ENCODE data around the gene FGF4. TPM values are rescaled to one million over a fixed set of nuclear protein-coding genes. Genes with fewer than 3 reads are reported as not detected.

The FGF4 gene
- total RNA-seq, 1 experiment from 2014 or later, result not detected

DNA sequence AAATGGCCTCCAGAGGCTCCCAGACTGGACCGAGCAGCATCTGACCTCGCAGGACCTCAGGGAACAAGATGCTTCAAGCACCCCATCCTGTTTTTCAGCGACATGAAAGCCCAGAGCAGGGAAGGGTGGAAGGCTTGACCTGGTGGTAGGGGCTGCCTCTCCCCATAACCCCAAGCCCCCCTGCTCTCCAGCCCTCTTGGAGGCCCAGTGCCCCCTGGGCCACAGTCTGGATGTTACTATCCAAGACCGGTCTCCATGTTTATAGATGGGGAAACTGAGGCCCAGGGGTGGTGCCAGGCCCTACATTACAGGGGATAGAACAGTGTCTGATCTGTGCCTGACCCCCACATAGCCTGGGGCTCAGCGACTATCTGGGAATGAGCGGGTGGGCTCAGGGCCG, 37.1 kb upstream of the FGF4 start:
- H4K20me1 ChIP-seq (ENCODE audit: insufficient read depth, low read depth, low read length), result no peaks in the 10 kb centered on the region
- H3K9me2 ChIP-seq (replicated peaks; ENCODE audit: insufficient read depth, low read length), result no peaks in the 10 kb centered on the region
- no peak overlapping the region for H3K4me3 ChIP-seq (ENCODE audit: low read length)
- no peaks in the 10 kb centered on the region for H3K27me3 ChIP-seq (ENCODE audit: low read length)
- DNase-seq, result no peak
- no peak overlapping the region for H3K4me2 ChIP-seq (ENCODE audit: low read depth, low read length, poor library complexity, severe bottlenecking)
- no peak overlapping the region for H3K9ac ChIP-seq (ENCODE audit: low read length)
- no peaks in the 10 kb centered on the region for H3K36me3 ChIP-seq (ENCODE audit: insufficient read depth, low read length)
- H3K79me2 ChIP-seq (ENCODE audit: low read length), result no peaks in the 10 kb centered on the region
- H3K27ac ChIP-seq (ENCODE audit: low read length), result no peak overlapping the region
- no peak overlapping the region for H2AFZ ChIP-seq (ENCODE audit: low read length)
- H3K4me1 ChIP-seq (ENCODE audit: low read length), result no peaks in the 10 kb centered on the region
- no peaks in the 10 kb centered on the region for H3K9me3 ChIP-seq (ENCODE audit: low read length)

DNA sequence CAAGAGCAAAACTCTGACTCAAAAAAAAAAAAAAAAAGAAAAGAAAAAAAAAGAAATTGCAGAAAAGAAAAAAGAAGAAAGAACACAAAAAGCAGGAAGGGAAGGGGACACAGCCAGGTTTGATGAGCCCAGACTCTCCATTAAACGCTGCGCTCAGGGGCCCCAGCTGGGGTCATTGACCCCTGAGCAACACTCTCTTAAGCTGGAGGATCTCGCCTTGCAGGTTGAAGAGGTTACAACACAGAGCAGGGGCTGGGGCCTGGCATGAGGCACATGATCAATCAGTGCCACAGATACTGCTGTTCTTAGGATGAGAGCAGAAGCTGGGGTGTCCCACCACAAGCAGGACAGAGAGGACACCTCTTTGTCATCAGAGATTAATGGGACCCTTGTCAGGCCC, 36.3 kb upstream of the FGF4 start:
- Histone ChIP-seq H3K4me2 (ENCODE audit: low read depth, low read length, poor library complexity, severe bottlenecking) (no peak overlapping the region), H3K4me3 (ENCODE audit: low read length) (no peak overlapping the region), H2AFZ (ENCODE audit: low read length) (no peak overlapping the region), H3K27me3 (ENCODE audit: low read length) (no peaks in the 10 kb centered on the region), H3K36me3 (ENCODE audit: insufficient read depth, low read length) (no peaks in the 10 kb centered on the region), H3K9me2 (replicated peaks; ENCODE audit: insufficient read depth, low read length) (no peaks in the 10 kb centered on the region), H3K9me3 (ENCODE audit: low read length) (no peaks in the 10 kb centered on the region), H3K79me2 (ENCODE audit: low read length) (no peaks in the 10 kb centered on the region), H4K20me1 (ENCODE audit: insufficient read depth, low read depth, low read length) (no peaks in the 10 kb centered on the region), H3K9ac (ENCODE audit: low read length) (no peak overlapping the region), H3K4me1 (ENCODE audit: low read length) (no peaks in the 10 kb centered on the region), H3K27ac (ENCODE audit: low read length) (no peak overlapping the region)
- DNase-seq, result no peak

DNA sequence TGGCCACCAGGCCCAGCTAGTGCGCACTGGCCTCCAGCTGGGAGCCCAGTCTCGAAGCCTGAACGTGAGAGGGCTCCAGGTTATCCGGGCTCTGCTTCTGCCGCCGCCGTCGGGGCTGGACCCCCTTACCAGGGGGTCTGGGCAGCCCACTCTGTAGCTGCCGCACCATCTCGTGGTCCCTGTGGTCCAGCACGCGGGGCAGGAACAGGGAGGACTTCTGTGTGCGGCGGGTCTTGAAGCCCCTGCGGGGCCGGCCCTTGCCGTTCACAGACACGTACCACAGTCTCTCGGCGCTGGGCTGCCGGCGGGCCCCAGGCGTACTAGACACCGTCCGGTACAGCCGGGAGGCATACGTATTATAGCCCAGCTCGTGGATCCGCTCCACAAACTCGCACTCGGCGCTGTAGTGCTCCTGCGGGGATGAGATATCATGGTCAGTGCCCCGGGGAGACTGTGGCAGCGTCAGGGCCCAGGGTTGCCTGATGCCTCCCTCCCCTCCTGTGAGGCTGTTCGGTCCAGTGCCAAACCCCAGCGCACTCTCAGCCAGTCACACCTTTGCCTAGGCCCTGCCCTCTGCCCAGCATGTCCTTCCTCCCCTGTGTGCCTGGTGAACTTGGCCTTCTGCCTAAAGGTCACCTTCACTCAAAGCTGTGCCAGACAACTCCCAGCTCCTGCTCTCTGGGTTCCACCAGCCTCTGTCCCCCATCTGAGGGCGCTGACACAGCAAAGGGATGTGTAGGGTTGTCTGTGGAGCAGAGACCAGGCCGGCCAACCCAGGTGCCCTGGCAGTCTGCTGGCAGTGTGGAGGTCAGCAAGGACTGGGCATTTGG, 35.4 kb upstream of the FGF4 start:
- no peak overlapping the region for H3K27ac ChIP-seq (ENCODE audit: low read length)
- no peak overlapping the region for H3K4me3 ChIP-seq (ENCODE audit: low read length)
- H3K9me2 ChIP-seq (replicated peaks; ENCODE audit: insufficient read depth, low read length), result no peaks in the 10 kb centered on the region
- H2AFZ ChIP-seq (ENCODE audit: low read length), result no peak overlapping the region
- no peaks in the 10 kb centered on the region for H4K20me1 ChIP-seq (ENCODE audit: insufficient read depth, low read depth, low read length)
- H3K4me1 ChIP-seq (ENCODE audit: low read length), result no peaks in the 10 kb centered on the region
- H3K9ac ChIP-seq (ENCODE audit: low read length), result no peak overlapping the region
- no peaks in the 10 kb centered on the region for H3K9me3 ChIP-seq (ENCODE audit: low read length)
- no peak overlapping the region for H3K4me2 ChIP-seq (ENCODE audit: low read depth, low read length, poor library complexity, severe bottlenecking)
- DNase-seq, result no peak
- H3K79me2 ChIP-seq (ENCODE audit: low read length), result no peaks in the 10 kb centered on the region
- no peaks in the 10 kb centered on the region for H3K36me3 ChIP-seq (ENCODE audit: insufficient read depth, low read length)
- no peaks in the 10 kb centered on the region for H3K27me3 ChIP-seq (ENCODE audit: low read length)

DNA sequence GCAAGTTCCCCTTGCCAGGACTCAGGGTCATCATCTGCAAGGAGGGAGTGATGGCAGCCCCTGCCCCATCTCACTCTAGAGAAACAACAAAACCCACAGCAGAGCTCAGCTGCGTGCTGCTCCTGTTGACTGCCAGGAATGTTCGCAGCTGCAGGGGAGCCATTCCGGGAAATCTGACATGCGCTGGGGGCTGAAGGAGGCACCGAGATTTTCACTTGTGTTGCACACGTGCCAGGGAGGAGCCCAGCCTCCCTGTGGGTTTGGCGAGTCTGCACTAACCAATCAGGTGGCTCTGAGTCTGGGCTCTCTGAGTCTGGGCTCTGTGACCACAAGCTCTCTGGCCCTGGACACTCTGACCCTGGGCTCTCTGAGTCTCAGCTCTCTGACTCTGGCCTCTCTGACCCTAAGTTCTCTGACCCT, 33.5 kb upstream of the FGF4 start:
- Histone ChIP-seq H3K4me1 (ENCODE audit: low read length) (no peaks in the 10 kb centered on the region), H3K9me2 (replicated peaks; ENCODE audit: insufficient read depth, low read length) (no peaks in the 10 kb centered on the region), H3K4me3 (ENCODE audit: low read length) (no peak overlapping the region), H3K9me3 (ENCODE audit: low read length) (no peaks in the 10 kb centered on the region), H2AFZ (ENCODE audit: low read length) (no peak overlapping the region), H3K4me2 (ENCODE audit: low read depth, low read length, poor library complexity, severe bottlenecking) (no peak overlapping the region), H4K20me1 (ENCODE audit: insufficient read depth, low read depth, low read length) (no peaks in the 10 kb centered on the region), H3K27ac (ENCODE audit: low read length) (no peak overlapping the region), H3K27me3 (ENCODE audit: low read length) (no peaks in the 10 kb centered on the region), H3K36me3 (ENCODE audit: insufficient read depth, low read length) (no peaks in the 10 kb centered on the region), H3K9ac (ENCODE audit: low read length) (no peak overlapping the region), H3K79me2 (ENCODE audit: low read length) (no peaks in the 10 kb centered on the region)
- DNase-seq, result no peak

DNA sequence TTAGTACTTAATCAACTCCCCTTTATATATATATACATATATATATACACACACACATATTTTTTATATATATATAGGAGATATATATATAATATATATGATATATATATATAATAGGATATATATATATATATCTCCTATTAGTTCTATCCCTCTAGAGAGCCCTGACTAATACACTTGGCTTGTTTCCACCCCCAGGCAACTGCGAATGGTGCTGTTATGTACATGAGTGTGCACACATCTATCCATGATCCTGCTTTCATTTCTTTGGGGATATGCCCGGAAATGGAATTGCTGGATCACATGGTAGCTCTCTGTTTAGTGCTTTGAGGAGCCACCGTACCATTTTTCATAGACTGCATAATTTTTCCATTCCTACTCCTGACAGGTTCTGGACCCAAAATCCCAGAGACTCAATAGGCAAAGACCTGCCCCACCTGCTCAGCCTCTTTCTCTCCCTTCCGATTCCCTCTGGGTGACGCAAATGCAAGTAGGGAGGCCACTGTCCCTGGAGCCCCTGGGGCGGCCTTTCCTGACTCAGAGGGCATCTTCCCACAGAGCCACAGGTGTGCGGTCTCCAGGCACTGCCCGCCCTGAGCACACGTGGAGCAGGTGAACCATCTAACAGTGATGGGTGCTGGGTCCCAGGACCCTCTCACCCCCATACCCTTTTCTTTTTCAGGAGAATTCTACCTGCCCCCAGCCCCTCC, 32.1 kb upstream of the FGF4 start:
- no peak for DNase-seq
- Histone ChIP-seq H3K9me2 (replicated peaks; ENCODE audit: insufficient read depth, low read length) (no peaks in the 10 kb centered on the region), H2AFZ (ENCODE audit: low read length) (no peak overlapping the region), H3K27ac (ENCODE audit: low read length) (no peak overlapping the region), H3K4me2 (ENCODE audit: low read depth, low read length, poor library complexity, severe bottlenecking) (no peak overlapping the region), H4K20me1 (ENCODE audit: insufficient read depth, low read depth, low read length) (no peaks in the 10 kb centered on the region), H3K79me2 (ENCODE audit: low read length) (no peaks in the 10 kb centered on the region), H3K4me3 (ENCODE audit: low read length) (no peak overlapping the region), H3K9me3 (ENCODE audit: low read length) (no peaks in the 10 kb centered on the region), H3K9ac (ENCODE audit: low read length) (no peak overlapping the region), H3K4me1 (ENCODE audit: low read length) (no peaks in the 10 kb centered on the region), H3K27me3 (ENCODE audit: low read length) (no peaks in the 10 kb centered on the region), H3K36me3 (ENCODE audit: insufficient read depth, low read length) (no peaks in the 10 kb centered on the region)

DNA sequence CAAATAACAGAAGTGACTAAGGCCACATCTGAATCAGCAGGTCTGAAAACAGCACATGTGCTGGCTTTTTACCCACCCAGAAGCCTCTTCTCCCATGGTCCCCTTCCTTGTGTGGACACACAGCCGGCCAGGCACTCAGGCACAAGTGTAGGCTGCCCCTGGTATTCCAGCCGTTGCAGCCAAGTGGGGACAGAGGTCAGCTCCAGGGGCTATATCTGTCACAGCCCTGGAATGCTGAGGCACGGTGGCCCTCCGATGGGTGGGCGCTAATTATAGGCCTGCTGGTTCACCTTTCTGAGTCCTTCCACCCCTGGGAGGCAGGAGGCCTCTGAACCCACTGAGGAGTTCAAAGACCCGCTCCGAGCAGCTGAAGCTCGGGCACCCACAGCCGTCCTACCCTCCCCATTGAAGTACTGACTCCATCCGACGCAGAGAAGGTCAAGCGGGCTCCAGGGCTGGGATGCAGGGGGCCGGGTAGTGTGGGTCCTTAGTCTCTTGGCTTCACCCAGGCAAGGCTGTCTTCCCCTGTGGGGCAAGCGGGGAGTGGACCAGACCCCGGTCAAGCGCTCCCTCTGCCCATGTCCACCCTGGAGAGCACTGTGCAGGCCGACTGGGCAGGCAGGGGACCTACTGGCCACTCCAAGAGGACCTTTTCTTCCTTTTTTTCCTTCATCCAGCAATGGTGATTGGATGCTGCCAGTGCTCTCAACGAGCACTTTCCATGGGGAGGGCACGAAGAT, 29.8 kb upstream of the FGF4 start:
- Histone ChIP-seq H3K79me2 (ENCODE audit: low read length) (no peaks in the 10 kb centered on the region), H3K9ac (ENCODE audit: low read length) (no peak overlapping the region), H3K36me3 (ENCODE audit: insufficient read depth, low read length) (no peaks in the 10 kb centered on the region), H3K4me3 (ENCODE audit: low read length) (no peak overlapping the region), H3K27ac (ENCODE audit: low read length) (no peak overlapping the region), H3K9me2 (replicated peaks; ENCODE audit: insufficient read depth, low read length) (no peaks in the 10 kb centered on the region), H3K27me3 (ENCODE audit: low read length) (no peaks in the 10 kb centered on the region), H3K4me2 (ENCODE audit: low read depth, low read length, poor library complexity, severe bottlenecking) (no peak overlapping the region), H3K4me1 (ENCODE audit: low read length) (no peaks in the 10 kb centered on the region), H2AFZ (ENCODE audit: low read length) (no peak overlapping the region), H3K9me3 (ENCODE audit: low read length) (no peaks in the 10 kb centered on the region), H4K20me1 (ENCODE audit: insufficient read depth, low read depth, low read length) (no peaks in the 10 kb centered on the region)
- no peak for DNase-seq

DNA sequence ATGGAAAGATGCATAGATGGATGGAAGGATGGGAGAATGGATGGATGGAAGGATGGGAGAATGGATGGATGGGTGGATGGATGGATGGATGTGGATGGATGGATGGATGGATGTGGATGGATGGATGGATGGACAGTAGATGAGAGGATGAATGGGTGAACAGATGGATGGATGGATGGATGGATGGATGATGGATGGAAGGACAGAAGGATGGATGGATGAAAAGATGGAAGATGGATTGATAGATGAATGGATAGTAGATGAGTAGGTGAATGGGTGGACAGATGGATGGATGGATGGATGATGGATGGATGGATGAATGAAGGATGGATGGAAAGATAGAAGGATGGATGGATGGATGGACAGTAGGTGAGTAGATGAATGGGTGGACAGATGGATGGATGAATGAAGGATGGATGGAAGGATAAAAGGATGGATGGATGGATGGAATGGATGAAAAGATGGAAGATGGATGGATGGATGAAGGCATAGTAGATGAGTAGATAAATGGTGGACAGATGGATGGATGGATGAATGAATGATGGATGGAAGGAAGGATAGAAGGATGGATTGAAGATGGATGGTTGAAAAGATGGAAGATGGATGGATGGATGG, 28.6 kb upstream of the FGF4 start:
- H3K9me2 ChIP-seq (replicated peaks; ENCODE audit: insufficient read depth, low read length), result no peaks in the 10 kb centered on the region
- no peak overlapping the region for H3K4me3 ChIP-seq (ENCODE audit: low read length)
- H3K36me3 ChIP-seq (ENCODE audit: insufficient read depth, low read length), result no peaks in the 10 kb centered on the region
- DNase-seq, result no peak
- no peaks in the 10 kb centered on the region for H3K4me1 ChIP-seq (ENCODE audit: low read length)
- no peaks in the 10 kb centered on the region for H3K9me3 ChIP-seq (ENCODE audit: low read length)
- no peak overlapping the region for H2AFZ ChIP-seq (ENCODE audit: low read length)
- no peaks in the 10 kb centered on the region for H3K79me2 ChIP-seq (ENCODE audit: low read length)
- H3K27me3 ChIP-seq (ENCODE audit: low read length), result no peaks in the 10 kb centered on the region
- H3K27ac ChIP-seq (ENCODE audit: low read length), result no peak overlapping the region
- no peak overlapping the region; the same call in 1 of the 2 replicates for H3K9ac ChIP-seq (ENCODE audit: low read length)
- H4K20me1 ChIP-seq (ENCODE audit: insufficient read depth, low read depth, low read length), result no peaks in the 10 kb centered on the region
- no peak overlapping the region for H3K4me2 ChIP-seq (ENCODE audit: low read depth, low read length, poor library complexity, severe bottlenecking)

DNA sequence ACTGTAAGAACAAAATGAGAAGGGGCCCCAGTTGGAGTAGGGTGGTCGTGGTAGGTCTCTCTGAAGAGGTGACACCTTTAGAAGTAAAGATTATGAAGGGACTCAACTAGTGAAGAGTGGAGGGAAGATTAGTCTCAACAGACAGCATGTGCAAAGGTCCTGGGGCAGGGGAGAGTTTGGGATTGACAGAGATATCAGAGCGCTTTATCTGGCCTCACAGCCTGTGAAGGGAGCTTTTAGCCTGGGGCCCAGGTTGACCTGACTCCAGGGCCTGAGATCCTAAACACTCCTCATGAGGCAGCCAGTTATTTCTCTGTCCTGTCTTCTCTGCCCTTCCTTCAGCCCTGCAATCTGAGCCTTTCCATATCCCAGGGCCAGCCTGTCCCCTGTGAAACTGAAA, 27.9 kb upstream of the FGF4 start:
- Histone ChIP-seq H3K4me3 (ENCODE audit: low read length) (no peak overlapping the region), H3K9ac (ENCODE audit: low read length) (no peak overlapping the region)

More for the DNA sequence above, 27.9 kb upstream of the FGF4 start:
- H3K79me2 ChIP-seq (ENCODE audit: low read length), result no peaks in the 10 kb centered on the region
- no peaks in the 10 kb centered on the region for H3K27me3 ChIP-seq (ENCODE audit: low read length)
- H3K4me2 ChIP-seq (ENCODE audit: low read depth, low read length, poor library complexity, severe bottlenecking), result no peak overlapping the region
- no peaks in the 10 kb centered on the region for H3K9me3 ChIP-seq (ENCODE audit: low read length)
- H3K9me2 ChIP-seq (replicated peaks; ENCODE audit: insufficient read depth, low read length), result no peaks in the 10 kb centered on the region
- no peaks in the 10 kb centered on the region for H3K36me3 ChIP-seq (ENCODE audit: insufficient read depth, low read length)
- DNase-seq, result no peak
- H4K20me1 ChIP-seq (ENCODE audit: insufficient read depth, low read depth, low read length), result no peaks in the 10 kb centered on the region
- H3K4me1 ChIP-seq (ENCODE audit: low read length), result no peaks in the 10 kb centered on the region
- no peak overlapping the region for H3K27ac ChIP-seq (ENCODE audit: low read length)
- H2AFZ ChIP-seq (ENCODE audit: low read length), result no peak overlapping the region

All from Karpas-422 (cell line).